Erythroblast (primary cell): ENCODE data around the gene GRK6.

Experiments used
- DNase-seq, 2 experiments: peaks; one replicate each; lab custom pipeline; 2025; lab: John Stamatoyannopoulos, UW
- GATA1 ChIP-seq: IDR thresholded peaks from 2 replicates; pipeline ENCODE4 v1.6.1; 2011; ENCODE audit warnings: low read depth, mild to moderate bottlenecking, control low read depth, low read length, moderate library complexity
- POLR2A ChIP-seq: IDR thresholded peaks from 2 replicates; pipeline ENCODE4 v1.6.1; 2011; ENCODE audit warnings: mild to moderate bottlenecking, low read length

GRK6 gene

GRCh38 chr5:177450667-177451424, 24.4 kb downstream of the GRK6 start:
- no peak for DNase-seq
- TF ChIP-seq POLR2A (no peak), GATA1 (no peak)

DNA sequence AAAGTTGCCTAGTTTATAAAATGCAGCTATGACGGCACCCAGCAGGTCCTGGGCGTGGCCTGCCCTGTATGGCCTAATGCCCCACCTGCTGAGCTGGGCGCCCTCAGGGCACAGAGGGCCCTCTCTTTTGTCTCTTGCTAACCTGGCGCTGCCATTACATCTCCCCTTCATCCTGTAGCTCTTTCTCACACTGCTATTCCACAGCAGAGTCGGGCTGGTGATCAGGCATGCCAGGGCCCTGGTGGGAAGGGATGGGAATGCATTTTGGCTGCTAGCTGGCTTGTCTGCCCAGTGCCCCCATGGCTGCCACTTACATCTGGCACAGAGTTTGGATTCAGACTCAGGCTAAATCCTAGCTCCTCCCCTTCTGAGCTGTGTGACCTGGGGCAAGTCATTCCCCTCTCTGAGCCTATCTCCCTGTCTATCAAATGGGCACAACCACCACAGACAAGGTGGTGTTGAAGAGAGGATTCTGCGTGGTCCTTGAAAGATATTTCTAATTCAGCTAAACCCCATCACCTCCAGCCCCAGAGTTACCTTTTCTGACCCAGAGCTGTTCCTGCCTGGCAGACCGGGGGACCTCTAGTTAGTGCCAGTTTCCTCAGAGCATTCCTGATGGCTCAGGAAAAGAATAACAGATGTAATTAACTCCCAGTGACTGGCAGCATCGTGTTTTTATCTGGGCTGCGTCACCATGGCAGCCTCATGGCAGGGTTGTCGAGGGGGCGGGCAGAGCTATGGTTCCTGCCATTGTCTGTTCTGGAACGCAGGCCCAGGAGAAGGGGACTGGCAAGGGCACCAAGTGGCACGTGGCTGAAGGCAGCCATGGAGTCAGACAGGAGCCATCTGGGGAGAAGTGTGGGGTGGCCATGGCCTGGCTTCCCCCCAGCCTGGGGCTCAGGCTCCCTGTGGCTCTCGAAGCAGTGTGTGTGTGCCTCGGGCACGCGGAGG, 26.5 kb downstream of the GRK6 start:
- DNase-seq: no peak
- no peak for TF ChIP-seq GATA1
- TF ChIP-seq POLR2A: no peak

DNA sequence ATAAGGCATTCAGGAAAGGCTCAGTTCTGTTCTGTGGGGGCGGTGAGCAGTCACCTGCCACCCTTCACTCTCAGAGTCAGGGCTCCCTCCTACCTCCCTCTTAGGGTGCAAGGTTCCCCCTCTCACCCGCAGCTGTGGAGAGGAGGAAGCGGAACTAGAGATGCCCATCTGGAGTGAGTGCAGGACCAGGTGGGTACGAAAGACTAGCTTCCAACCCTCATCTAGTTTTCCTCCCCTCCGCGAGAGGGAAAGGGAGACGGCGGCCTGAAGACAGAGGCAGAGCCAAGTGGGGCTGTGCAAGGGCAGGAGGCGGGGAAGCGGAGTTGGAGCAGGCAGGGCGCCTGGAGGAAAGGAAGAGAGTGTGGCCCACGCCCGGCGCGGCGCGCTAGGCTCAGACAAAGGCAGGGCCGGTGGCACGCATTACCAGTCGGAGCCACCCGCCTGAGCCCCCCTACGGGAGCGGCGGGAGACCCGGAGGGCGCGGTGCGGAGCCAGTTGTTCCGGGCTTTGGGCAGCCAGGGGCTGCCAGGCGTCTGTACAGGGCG, 27.4 kb downstream of the GRK6 start:
- no peak for DNase-seq
- TF ChIP-seq POLR2A (no peak), GATA1 (no peak)

DNA sequence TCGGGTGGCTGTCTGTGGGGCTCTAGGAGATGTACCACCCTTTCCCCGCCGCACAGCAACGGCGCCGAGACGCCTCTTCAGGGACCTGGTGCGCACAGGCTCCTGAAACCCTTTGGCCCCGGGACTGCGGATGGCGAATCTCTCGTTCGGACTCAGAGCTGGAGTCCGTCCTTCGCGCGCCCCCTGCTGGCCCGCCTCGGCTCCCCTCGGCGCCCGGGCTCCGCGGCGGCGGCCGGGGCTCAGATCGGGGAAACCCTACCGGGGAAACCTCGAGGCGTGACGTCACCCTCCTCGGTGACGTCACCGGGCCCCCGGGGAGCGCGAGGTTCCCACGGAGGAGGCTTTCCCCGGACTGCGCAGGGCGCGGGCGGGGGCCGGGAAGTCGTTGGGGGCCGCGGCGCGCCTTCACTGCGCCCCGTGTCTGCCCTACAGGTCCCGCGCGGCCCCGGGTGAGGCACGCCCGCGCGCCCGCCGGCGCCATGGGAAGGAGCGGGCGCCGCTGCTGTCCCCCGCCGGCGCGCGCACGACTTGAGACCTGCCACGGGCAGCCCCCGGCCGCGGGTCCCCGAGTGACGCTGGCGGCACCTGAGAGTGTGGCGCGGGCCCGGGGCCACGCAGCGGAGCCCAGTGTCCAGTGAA, 28.0 kb downstream of the GRK6 start:
- DNase-seq: peak; percentile 90 to 95
- TF ChIP-seq POLR2A (no peak), GATA1 (no peak)

- peak; percentile 83 to 89 for DNase-seq
- no peak for TF ChIP-seq GATA1
- peak; percentile 39 for TF ChIP-seq POLR2A
Observed at GRCh38 chr5:177455036-177455660, 28.7 kb downstream of the GRK6 start.

GRCh38 chr5:177455661-177456590, 29.4 kb downstream of the GRK6 start:
- peak; percentile 90 to 96 for DNase-seq
- TF ChIP-seq GATA1 (no peak), POLR2A (no peak)

- no peak for DNase-seq
- no peak for TF ChIP-seq GATA1
- no peak for TF ChIP-seq POLR2A
Observed at GRCh38 chr5:177456591-177456964, 30.1 kb downstream of the GRK6 start.

- DNase-seq: peak; percentile 90 to 95
- no peak for TF ChIP-seq POLR2A
- no peak for TF ChIP-seq GATA1
Observed at GRCh38 chr5:177456976-177457851, 30.7 kb downstream of the GRK6 start.

DNA sequence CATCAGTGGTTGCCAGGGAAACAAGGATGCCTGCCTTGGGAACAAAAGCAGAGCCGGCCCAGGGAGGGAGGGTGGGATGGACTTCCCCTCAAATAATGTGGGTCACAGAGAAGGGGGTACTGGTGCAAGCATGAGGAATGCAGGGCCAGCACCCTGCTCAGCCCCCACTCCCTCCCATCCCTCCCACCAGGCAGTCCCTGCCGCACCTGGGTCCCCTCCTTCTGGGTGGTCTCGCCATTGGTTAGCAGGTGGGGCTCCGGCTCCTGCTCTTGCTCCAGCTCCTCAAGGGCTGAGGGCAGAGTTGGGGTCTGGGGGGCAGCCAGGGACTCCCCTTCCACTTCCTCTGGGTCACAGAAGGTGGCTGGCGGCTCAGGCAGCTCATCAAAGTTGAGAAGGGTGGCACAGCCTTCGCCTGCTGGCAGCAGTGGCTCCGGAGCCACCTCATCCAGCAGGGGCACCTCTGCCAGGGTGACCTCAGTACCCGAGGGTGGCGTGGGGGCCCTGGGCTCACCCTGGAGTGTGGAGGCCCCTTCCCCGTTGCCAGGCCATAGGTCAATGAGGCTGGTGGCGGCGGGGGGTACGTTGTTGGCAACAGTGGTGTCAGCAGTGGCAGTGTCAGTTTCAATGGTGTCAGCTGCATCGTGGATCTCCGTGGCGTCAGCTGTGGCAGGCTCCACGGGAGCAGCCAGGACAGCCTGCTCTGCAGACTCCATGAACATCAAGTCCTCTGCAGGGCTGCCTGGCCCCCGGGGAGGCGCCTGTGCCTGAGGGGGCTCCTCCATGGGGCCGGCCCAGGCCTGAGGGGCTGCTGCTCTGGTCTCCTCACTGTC, 31.6 kb downstream of the GRK6 start:
- TF ChIP-seq GATA1 (no peak), POLR2A (no peak)
- DNase-seq: no peak

DNA sequence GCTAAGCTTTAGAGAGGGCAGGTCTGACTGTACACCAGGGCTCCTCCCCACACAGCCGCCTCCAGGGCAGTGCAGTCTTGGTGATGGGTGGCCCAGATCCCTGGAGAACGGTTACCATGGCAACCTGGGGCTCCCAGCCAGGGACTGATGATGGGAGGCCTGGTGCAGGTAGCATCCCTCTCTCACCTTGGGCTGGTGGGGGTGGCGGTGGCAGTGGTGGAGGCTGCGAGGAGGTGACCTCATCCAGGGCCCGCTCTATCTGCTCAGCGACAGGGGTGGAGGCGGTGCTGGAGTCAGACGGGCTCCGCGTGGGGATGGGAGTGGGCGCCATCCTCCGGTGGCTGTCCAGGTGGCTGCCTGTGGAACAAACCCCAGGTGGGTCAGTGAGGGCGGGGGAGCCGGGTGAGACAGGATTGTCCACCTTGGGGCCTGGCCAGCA, 32.5 kb downstream of the GRK6 start:
- DNase-seq: no peak
- no peak for TF ChIP-seq GATA1
- TF ChIP-seq POLR2A: no peak
